ENCODE data around the gene ANO10. TPM values are rescaled to one million over a fixed set of nuclear protein-coding genes. Genes with fewer than 3 reads are reported as not detected.
"Not testable (repeated sequence)": the region's sequence is repeated elsewhere in the genome, so short reads cannot be mapped to it uniquely, and the experiment has no call there.

The ANO10 gene
- total RNA-seq, 1 experiment from 2014 or later, result 32.6 TPM

DNA sequence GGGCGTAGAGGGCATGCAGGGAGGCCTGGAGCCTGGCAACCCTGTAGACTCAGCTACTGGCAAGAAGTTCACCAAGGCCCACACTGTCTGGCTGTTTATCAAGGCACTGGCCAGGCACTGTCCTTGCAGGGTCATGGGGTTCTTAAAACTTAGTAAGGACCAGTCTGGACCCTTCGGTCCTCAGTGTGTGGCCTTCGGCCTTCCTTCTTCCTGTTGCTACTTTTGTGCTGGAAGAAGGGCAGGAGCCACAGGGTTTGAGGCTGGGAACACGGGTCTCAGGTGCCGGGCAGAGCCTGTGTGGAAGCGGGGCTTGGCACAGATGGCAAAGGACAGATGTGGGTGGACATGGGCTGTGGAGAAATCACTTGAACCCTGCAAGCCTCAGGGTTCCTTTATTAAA lies 258.9 kb downstream of the ANO10 start:
- ChIA-PET POLR2A (ENCODE audit: unreplicated experiment) (no interaction called here), CTCF (no interaction called here)
- Histone ChIP-seq H2AFZ (no peak overlapping the region), H3K4me3 (no peak overlapping the region), H3K79me2 (ENCODE audit: low read depth) (no peaks in the 10 kb centered on the region), H3K27ac (no peak overlapping the region), H3K9me2 (ENCODE audit: insufficient read depth) (no peaks in the 10 kb centered on the region), H3K27me3 (ENCODE audit: insufficient read depth, low read depth) (no peaks in the 10 kb centered on the region), H3K36me3 (ENCODE audit: low read depth) (no peaks in the 10 kb centered on the region), H4K20me1 (ENCODE audit: insufficient read depth) (no peaks in the 10 kb centered on the region), H3K4me1 (replicated peaks; ENCODE audit: insufficient read depth) (no peaks in the 10 kb centered on the region), H3K9me3 (ENCODE audit: insufficient read depth, low read depth) (no peaks in the 10 kb centered on the region), H3F3A (ENCODE audit: insufficient read depth, low read depth) (no peaks in the 10 kb centered on the region), H3K4me2 (no peak overlapping the region)
- no TSS peak for BruUV-seq (replicated peaks)
- TF ChIP-seq, protein P1, sequence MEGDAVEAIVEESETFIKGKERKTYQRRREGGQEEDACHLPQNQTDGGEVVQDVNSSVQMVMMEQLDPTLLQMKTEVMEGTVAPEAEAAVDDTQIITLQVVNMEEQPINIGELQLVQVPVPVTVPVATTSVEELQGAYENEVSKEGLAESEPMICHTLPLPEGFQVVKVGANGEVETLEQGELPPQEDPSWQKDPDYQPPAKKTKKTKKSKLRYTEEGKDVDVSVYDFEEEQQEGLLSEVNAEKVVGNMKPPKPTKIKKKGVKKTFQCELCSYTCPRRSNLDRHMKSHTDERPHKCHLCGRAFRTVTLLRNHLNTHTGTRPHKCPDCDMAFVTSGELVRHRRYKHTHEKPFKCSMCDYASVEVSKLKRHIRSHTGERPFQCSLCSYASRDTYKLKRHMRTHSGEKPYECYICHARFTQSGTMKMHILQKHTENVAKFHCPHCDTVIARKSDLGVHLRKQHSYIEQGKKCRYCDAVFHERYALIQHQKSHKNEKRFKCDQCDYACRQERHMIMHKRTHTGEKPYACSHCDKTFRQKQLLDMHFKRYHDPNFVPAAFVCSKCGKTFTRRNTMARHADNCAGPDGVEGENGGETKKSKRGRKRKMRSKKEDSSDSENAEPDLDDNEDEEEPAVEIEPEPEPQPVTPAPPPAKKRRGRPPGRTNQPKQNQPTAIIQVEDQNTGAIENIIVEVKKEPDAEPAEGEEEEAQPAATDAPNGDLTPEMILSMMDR (conservative IDR thresholded peaks at IDR 0.05), result no peak
- TF ChIP-seq EZH2 (IDR thresholded peaks at IDR 0.05; ENCODE audit: low read depth), result no peak
- intact Hi-C loops (cut with micrococcal nuclease; ENCODE audit: unreplicated experiment), result no loop called here
- no peak for DNase-seq

DNA sequence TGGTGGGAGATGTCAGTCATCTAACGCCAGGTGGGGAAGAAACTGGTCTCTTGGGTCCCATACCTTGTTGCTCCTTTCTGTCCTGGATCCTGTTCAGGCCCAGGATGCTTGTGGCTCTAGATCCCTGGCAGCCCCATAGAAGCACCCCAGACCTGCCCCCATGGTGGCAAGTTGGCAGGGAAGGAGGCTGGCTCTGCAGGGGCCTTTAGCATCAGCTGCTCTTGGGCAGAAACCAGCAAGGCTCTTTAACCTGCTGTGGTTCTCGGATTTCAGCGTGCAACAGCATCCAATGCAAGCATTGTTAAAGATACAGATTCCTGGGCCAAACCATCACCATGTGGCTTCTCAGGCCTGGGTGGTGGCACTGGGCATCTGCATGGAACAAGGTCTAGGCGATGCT lies 259.6 kb downstream of the ANO10 start:
- no peak overlapping the region for H3K4me2 ChIP-seq
- no peaks in the 10 kb centered on the region for H3K27me3 ChIP-seq (ENCODE audit: insufficient read depth, low read depth)
- ChIA-PET POLR2A (ENCODE audit: unreplicated experiment) (no interaction called here), CTCF (no interaction called here)
- H2AFZ ChIP-seq, result no peak overlapping the region
- no peak overlapping the region for H3K27ac ChIP-seq
- BruUV-seq (replicated peaks), result no TSS peak
- H3F3A ChIP-seq (ENCODE audit: insufficient read depth, low read depth), result no peaks in the 10 kb centered on the region
- no peak overlapping the region for H3K4me3 ChIP-seq
- H3K4me1 ChIP-seq (replicated peaks; ENCODE audit: insufficient read depth), result no peaks in the 10 kb centered on the region
- no peak for DNase-seq
- intact Hi-C loops (cut with micrococcal nuclease; ENCODE audit: unreplicated experiment), result no loop called here
- H4K20me1 ChIP-seq (ENCODE audit: insufficient read depth), result no peaks in the 10 kb centered on the region
- H3K79me2 ChIP-seq (ENCODE audit: low read depth), result no peaks in the 10 kb centered on the region
- TF ChIP-seq, protein P1 (conservative IDR thresholded peaks at IDR 0.05), result no peak
- TF ChIP-seq EZH2 (IDR thresholded peaks at IDR 0.05; ENCODE audit: low read depth), result no peak
- H3K9me3 ChIP-seq (ENCODE audit: insufficient read depth, low read depth), result no peaks in the 10 kb centered on the region
- no peaks in the 10 kb centered on the region for H3K36me3 ChIP-seq (ENCODE audit: low read depth)
- H3K9me2 ChIP-seq (ENCODE audit: insufficient read depth), result no peaks in the 10 kb centered on the region

DNA sequence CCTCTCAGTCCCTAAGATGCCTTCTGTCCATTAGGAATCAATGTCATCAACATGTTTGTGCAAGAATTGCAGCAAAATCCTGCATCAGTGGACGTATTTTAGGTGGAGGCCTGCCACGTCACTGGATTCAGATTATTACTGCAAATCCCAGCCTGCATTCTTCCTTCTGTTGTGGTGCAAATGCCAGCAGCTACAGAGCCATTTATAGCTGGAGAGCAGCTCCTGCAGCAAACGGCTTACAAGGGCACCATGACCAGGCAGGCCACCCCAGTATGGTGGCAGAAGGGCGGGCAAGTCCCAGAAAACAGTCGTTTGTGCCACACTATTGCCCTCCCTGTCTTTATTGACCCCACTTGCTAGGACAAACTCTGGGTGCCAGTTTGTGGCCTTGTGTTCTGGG lies 260.7 kb downstream of the ANO10 start:
- Histone ChIP-seq H2AFZ (no peak overlapping the region), H3K4me2 (no peak overlapping the region), H3K27ac (no peak overlapping the region), H3K79me2 (ENCODE audit: low read depth) (no peaks in the 10 kb centered on the region), H3K4me1 (replicated peaks; ENCODE audit: insufficient read depth) (no peaks in the 10 kb centered on the region), H3K27me3 (ENCODE audit: insufficient read depth, low read depth) (no peaks in the 10 kb centered on the region), H3K9me3 (ENCODE audit: insufficient read depth, low read depth) (no peaks in the 10 kb centered on the region), H4K20me1 (ENCODE audit: insufficient read depth) (no peaks in the 10 kb centered on the region), H3K36me3 (ENCODE audit: low read depth) (no peaks in the 10 kb centered on the region), H3K9me2 (ENCODE audit: insufficient read depth) (no peaks in the 10 kb centered on the region), H3F3A (ENCODE audit: insufficient read depth, low read depth) (no peaks in the 10 kb centered on the region), H3K4me3 (no peak overlapping the region)
- no peak for DNase-seq
- intact Hi-C loops (cut with micrococcal nuclease; ENCODE audit: unreplicated experiment), result no loop called here
- ChIA-PET CTCF (no interaction called here), POLR2A (ENCODE audit: unreplicated experiment) (no interaction called here)
- TF ChIP-seq EZH2 (IDR thresholded peaks at IDR 0.05; ENCODE audit: low read depth), result no peak
- TF ChIP-seq, protein P1 (conservative IDR thresholded peaks at IDR 0.05), result no peak
- BruUV-seq (replicated peaks), result TSS peak; percentile 8

DNA sequence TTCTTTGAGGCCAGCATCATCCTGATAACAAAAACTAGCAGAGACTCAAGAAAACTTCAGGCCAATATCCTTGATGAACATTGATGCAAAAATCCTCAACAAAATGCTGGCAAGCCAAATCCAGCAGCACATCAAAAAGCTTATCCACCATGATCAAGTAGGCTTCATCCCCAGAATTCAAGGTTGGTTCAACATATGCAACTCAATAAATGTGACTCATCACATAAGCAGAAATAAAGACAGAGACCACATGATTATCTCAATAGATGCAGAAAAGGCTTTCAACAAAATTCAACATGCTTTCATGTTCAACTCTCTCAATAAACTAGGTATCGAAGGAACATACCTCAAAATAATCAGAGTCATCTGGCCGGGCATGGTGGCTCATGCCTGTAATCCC lies 265.8 kb downstream of the ANO10 start:
- H3K27ac ChIP-seq; H3K9me3 ChIP-seq (ENCODE audit: insufficient read depth, low read depth); BruUV-seq (replicated peaks); H2AFZ ChIP-seq; CTCF ChIA-PET; H3K36me3 ChIP-seq (ENCODE audit: low read depth); H3K79me2 ChIP-seq (ENCODE audit: low read depth); H4K20me1 ChIP-seq (ENCODE audit: insufficient read depth); H3K4me2 ChIP-seq; intact Hi-C loops (cut with micrococcal nuclease; ENCODE audit: unreplicated experiment); POLR2A ChIA-PET (ENCODE audit: unreplicated experiment); DNase-seq; H3K4me1 ChIP-seq (replicated peaks; ENCODE audit: insufficient read depth); H3K4me3 ChIP-seq; H3F3A ChIP-seq (ENCODE audit: insufficient read depth, low read depth); H3K9me2 ChIP-seq (ENCODE audit: insufficient read depth); H3K27me3 ChIP-seq (ENCODE audit: insufficient read depth, low read depth): not testable (repeated sequence)

Data from PC-9 (cell line).